Measurements from ENCODE around the gene KCNAB2. TPM values are rescaled to one million over a fixed set of nuclear protein-coding genes. Genes with fewer than 3 reads are reported as not detected.

KCNAB2 gene
- total RNA-seq, 3 donors from 2014 or later, result 6.9 to 19.8 (median 9.8) TPM

GRCh38 chr1:6143395-6143794 is 97.7 kb downstream of the KCNAB2 start:
- Histone ChIP-seq H3K9me3 (no peaks in the 10 kb centered on the region), H3K27me3 (peaks cover 0 to 21% of the 10 kb centered on the region in 2 donors), H3K27ac (no peak overlapping the region), H3K36me3 (no peaks in the 10 kb centered on the region), H3K4me1 (no peaks in the 10 kb centered on the region), H3K4me3 (no peak overlapping the region)
- intact Hi-C loops (cut with DNase I; ENCODE audit: low total_unique reads), result no loop called here
- TF ChIP-seq POLR2AphosphoS5 (IDR thresholded peaks at IDR 0.05), result no peak
- TF ChIP-seq CTCF (IDR thresholded peaks at IDR 0.05), result no peak
- no peak for TF ChIP-seq POLR2A (IDR thresholded peaks at IDR 0.05)
- DNase-seq (ENCODE audit: low spot score in 2 of 2), result no peak

- TF ChIP-seq POLR2A (IDR thresholded peaks at IDR 0.05) (no peak), POLR2AphosphoS5 (IDR thresholded peaks at IDR 0.05) (no peak), CTCF (IDR thresholded peaks at IDR 0.05) (no peak)
- intact Hi-C loops (cut with DNase I; ENCODE audit: low total_unique reads), result no loop called here
- Histone ChIP-seq H3K4me1 (no peaks in the 10 kb centered on the region), H3K27ac (no peak overlapping the region), H3K4me3 (no peak overlapping the region), H3K9me3 (no peaks in the 10 kb centered on the region), H3K36me3 (no peaks in the 10 kb centered on the region), H3K27me3 (peaks cover 3 to 29% of the 10 kb centered on the region in 2 donors)
- DNase-seq (ENCODE audit: low spot score in 2 of 2), result no peak
These were observed 98.5 kb downstream of the KCNAB2 start for GRCh38 chr1:6144175-6144574.

GRCh38 chr1:6144647-6145395 is 99.1 kb downstream of the KCNAB2 start:
- intact Hi-C loops (cut with DNase I; ENCODE audit: low total_unique reads), result no loop called here
- Histone ChIP-seq H3K27me3 (peaks cover 3 to 29% of the 10 kb centered on the region in 2 donors), H3K27ac (no peak overlapping the region)

GRCh38 chr1:6145396-6145750 is 99.7 kb downstream of the KCNAB2 start:
- Histone ChIP-seq H3K27ac (no peak overlapping the region), H3K27me3 (peaks cover 3 to 29% of the 10 kb centered on the region in 2 donors), H3K4me3 (no peak overlapping the region), H3K4me1 (no peaks in the 10 kb centered on the region), H3K36me3 (no peaks in the 10 kb centered on the region), H3K9me3 (no peaks in the 10 kb centered on the region)
- no peak for DNase-seq (ENCODE audit: low spot score in 2 of 2)
- intact Hi-C loops (cut with DNase I; ENCODE audit: low total_unique reads), result no loop called here
- TF ChIP-seq CTCF (IDR thresholded peaks at IDR 0.05) (no peak), POLR2A (IDR thresholded peaks at IDR 0.05) (no peak), POLR2AphosphoS5 (IDR thresholded peaks at IDR 0.05) (no peak)

More at GRCh38 chr1:6144647-6145395, 99.1 kb downstream of the KCNAB2 start:
- no peaks in the 10 kb centered on the region for H3K4me1 ChIP-seq
- no peaks in the 10 kb centered on the region for H3K36me3 ChIP-seq
- DNase-seq (ENCODE audit: low spot score in 2 of 2), result no peak
- TF ChIP-seq POLR2AphosphoS5 (IDR thresholded peaks at IDR 0.05), result no peak
- no peak for TF ChIP-seq CTCF (IDR thresholded peaks at IDR 0.05)
- no peak for TF ChIP-seq POLR2A (IDR thresholded peaks at IDR 0.05)
- H3K9me3 ChIP-seq, result no peaks in the 10 kb centered on the region
- H3K4me3 ChIP-seq, result no peak overlapping the region

- no peaks in the 10 kb centered on the region for H3K4me1 ChIP-seq
- H3K36me3 ChIP-seq, result no peaks in the 10 kb centered on the region
- TF ChIP-seq POLR2AphosphoS5 (IDR thresholded peaks at IDR 0.05) (no peak), CTCF (IDR thresholded peaks at IDR 0.05) (no peak), POLR2A (IDR thresholded peaks at IDR 0.05) (no peak)
- H3K27me3 ChIP-seq, result peaks cover 3 to 29% of the 10 kb centered on the region in 2 donors
- no peak overlapping the region for H3K27ac ChIP-seq
- H3K9me3 ChIP-seq, result no peaks in the 10 kb centered on the region
- DNase-seq (ENCODE audit: low spot score in 2 of 2), result no peak
- H3K4me3 ChIP-seq, result no peak overlapping the region
- intact Hi-C loops (cut with DNase I; ENCODE audit: low total_unique reads), result no loop called here
These were observed 100.2 kb downstream of the KCNAB2 start for GRCh38 chr1:6145864-6146410.

Data from breast epithelium (tissue), 4 donors.